ENCODE results near the gene PWWP2B. TPM values are rescaled to one million over a fixed set of nuclear protein-coding genes. Genes with fewer than 3 reads are reported as not detected.

The PWWP2B gene
- total RNA-seq, 1 donor from 2014 or later, result 11.0 TPM

- Histone ChIP-seq H3K9me3 (ENCODE audit: control insufficient read depth in 3 of 3, low read length in 3 of 3) (no peaks in the 10 kb centered on the region), H3K27me3 (ENCODE audit: control insufficient read depth in 3 of 3, insufficient read depth in 3 of 3, low read length in 3 of 3) (no peaks in the 10 kb centered on the region), H3K27ac (ENCODE audit: low read depth, low read length) (no peak overlapping the region), H3K4me3 (ENCODE audit: low read length in 3 of 3) (no peak overlapping the region), H3K4me1 (ENCODE audit: control insufficient read depth in 3 of 3, insufficient read depth in 3 of 3, low read length in 3 of 3) (peaks cover 14 to 28% (median 20%) of the 10 kb centered on the region in 3 donors), H3K9ac (ENCODE audit: low read depth in 1 of 3, low read length in 3 of 3) (no peak overlapping the region), H3K36me3 (ENCODE audit: control insufficient read depth in 3 of 3, insufficient read depth in 3 of 3, low read length in 3 of 3) (no peaks in the 10 kb centered on the region)
These were observed 3.9 kb upstream of the PWWP2B start for GRCh38 chr10:132392811-132393694.

DNA sequence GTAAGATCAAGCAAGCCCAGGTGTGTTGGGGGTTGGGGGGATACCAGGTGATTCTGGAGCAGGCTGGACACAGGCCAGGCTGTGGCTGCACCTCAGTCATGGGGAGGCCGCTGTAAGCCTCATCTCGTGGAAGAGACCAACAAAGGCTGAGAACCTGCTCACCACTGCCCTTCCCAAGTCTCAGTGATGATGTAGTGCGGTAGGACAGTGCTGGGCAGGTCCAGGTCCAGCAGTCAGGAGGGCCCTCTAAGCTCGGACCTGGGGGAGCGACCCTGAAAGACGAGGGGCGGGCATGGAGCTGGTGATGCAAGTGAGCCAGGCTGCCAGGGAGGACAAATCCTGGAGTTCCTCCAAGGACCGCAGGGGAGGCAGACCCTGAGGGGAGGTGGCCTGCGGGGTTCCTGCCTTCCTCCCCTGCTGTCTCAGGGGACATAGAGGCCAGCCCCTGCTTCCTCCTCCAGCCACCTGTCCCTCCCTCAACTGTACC is 3.3 kb upstream of the PWWP2B start:
- Histone ChIP-seq H3K9me3 (ENCODE audit: control insufficient read depth in 3 of 3, low read length in 3 of 3) (no peaks in the 10 kb centered on the region), H3K36me3 (ENCODE audit: control insufficient read depth in 3 of 3, insufficient read depth in 3 of 3, low read length in 3 of 3) (no peaks in the 10 kb centered on the region), H3K27me3 (ENCODE audit: control insufficient read depth in 3 of 3, insufficient read depth in 3 of 3, low read length in 3 of 3) (no peaks in the 10 kb centered on the region), H3K27ac (ENCODE audit: low read depth, low read length) (no peak overlapping the region), H3K4me3 (ENCODE audit: low read length in 3 of 3) (no peak overlapping the region), H3K4me1 (ENCODE audit: control insufficient read depth in 3 of 3, insufficient read depth in 3 of 3, low read length in 3 of 3) (peaks cover 20 to 35% (median 27%) of the 10 kb centered on the region in 3 donors), H3K9ac (ENCODE audit: low read depth in 1 of 3, low read length in 3 of 3) (no peak overlapping the region)

GRCh38 chr10:132394201-132394811 is 2.7 kb upstream of the PWWP2B start:
- H3K4me1 ChIP-seq (ENCODE audit: control insufficient read depth in 3 of 3, insufficient read depth in 3 of 3, low read length in 3 of 3), result peaks cover 19 to 35% (median 27%) of the 10 kb centered on the region in 3 donors
- H3K27ac ChIP-seq (ENCODE audit: low read depth, low read length), result peak overlapping the region; percentile 84

GRCh38 chr10:132394936-132395703 is 1.9 kb upstream of the PWWP2B start:
- Histone ChIP-seq H3K27me3 (ENCODE audit: control insufficient read depth in 3 of 3, insufficient read depth in 3 of 3, low read length in 3 of 3) (no peaks in the 10 kb centered on the region), H3K4me1 (ENCODE audit: control insufficient read depth in 3 of 3, insufficient read depth in 3 of 3, low read length in 3 of 3) (peaks cover 22 to 37% (median 35%) of the 10 kb centered on the region in 3 donors), H3K9ac (ENCODE audit: low read depth in 1 of 3, low read length in 3 of 3) (peak overlapping the region in 2 of 3 donors; percentile 67 to 85), H3K4me3 (ENCODE audit: low read length in 3 of 3) (peak overlapping the region in 2 of 3 donors; percentile 49 to 61), H3K9me3 (ENCODE audit: control insufficient read depth in 3 of 3, low read length in 3 of 3) (no peaks in the 10 kb centered on the region), H3K27ac (ENCODE audit: low read depth, low read length) (peak overlapping the region; percentile 84), H3K36me3 (ENCODE audit: control insufficient read depth in 3 of 3, insufficient read depth in 3 of 3, low read length in 3 of 3) (no peaks in the 10 kb centered on the region)

More at GRCh38 chr10:132394201-132394811, 2.7 kb upstream of the PWWP2B start:
- H3K9ac ChIP-seq (ENCODE audit: low read depth in 1 of 3, low read length in 3 of 3), result no peak overlapping the region
- H3K36me3 ChIP-seq (ENCODE audit: control insufficient read depth in 3 of 3, insufficient read depth in 3 of 3, low read length in 3 of 3), result no peaks in the 10 kb centered on the region
- no peak overlapping the region for H3K4me3 ChIP-seq (ENCODE audit: low read length in 3 of 3)
- H3K9me3 ChIP-seq (ENCODE audit: control insufficient read depth in 3 of 3, low read length in 3 of 3), result no peaks in the 10 kb centered on the region
- H3K27me3 ChIP-seq (ENCODE audit: control insufficient read depth in 3 of 3, insufficient read depth in 3 of 3, low read length in 3 of 3), result no peaks in the 10 kb centered on the region

GRCh38 chr10:132395704-132396493 is 1.1 kb upstream of the PWWP2B start:
- no peaks in the 10 kb centered on the region for H3K27me3 ChIP-seq (ENCODE audit: control insufficient read depth in 3 of 3, insufficient read depth in 3 of 3, low read length in 3 of 3)
- no peaks in the 10 kb centered on the region for H3K36me3 ChIP-seq (ENCODE audit: control insufficient read depth in 3 of 3, insufficient read depth in 3 of 3, low read length in 3 of 3)
- peak overlapping the region in 2 of 3 donors; percentile 49 to 61 for H3K4me3 ChIP-seq (ENCODE audit: low read length in 3 of 3)
- H3K9ac ChIP-seq (ENCODE audit: low read depth in 1 of 3, low read length in 3 of 3), result peak overlapping the region; percentile 40 to 85 (median 67)
- H3K27ac ChIP-seq (ENCODE audit: low read depth, low read length), result peak overlapping the region; percentile 84
- peaks cover 26 to 45% (median 42%) of the 10 kb centered on the region in 3 donors for H3K4me1 ChIP-seq (ENCODE audit: control insufficient read depth in 3 of 3, insufficient read depth in 3 of 3, low read length in 3 of 3)
- no peaks in the 10 kb centered on the region for H3K9me3 ChIP-seq (ENCODE audit: control insufficient read depth in 3 of 3, low read length in 3 of 3)

DNA sequence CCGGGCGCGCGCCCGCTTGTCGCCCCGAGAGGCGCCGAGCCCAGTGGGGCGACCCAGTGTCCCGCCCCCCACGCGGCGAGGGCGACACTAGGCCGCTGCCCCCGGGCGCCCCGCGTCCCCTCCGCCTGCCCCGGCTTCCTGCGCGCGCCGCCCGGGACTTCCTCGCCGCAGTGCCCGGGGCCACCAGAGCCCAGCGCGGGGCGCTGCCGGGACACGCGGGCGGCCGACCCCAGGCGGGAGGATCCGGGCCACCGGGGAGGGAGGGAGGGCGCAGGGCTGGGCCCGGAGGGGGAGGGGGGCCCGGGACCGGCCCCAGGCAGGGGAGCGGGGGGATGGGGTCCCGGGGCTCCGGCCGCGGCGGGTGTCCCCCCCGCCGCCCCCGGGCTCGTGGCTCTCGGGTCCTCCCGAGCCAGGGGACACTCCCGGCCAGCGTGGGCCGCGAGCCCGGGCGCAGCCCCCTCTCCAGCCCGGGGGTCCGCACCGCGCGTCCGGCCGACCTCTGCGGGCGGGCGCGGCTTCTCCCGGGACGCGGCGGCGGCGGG is 435 bp upstream of the PWWP2B start:
- Histone ChIP-seq H3K9ac (ENCODE audit: low read depth in 1 of 3, low read length in 3 of 3) (peak overlapping the region in 2 of 3 donors; percentile 67 to 85), H3K4me3 (ENCODE audit: low read length in 3 of 3) (peak overlapping the region in 2 of 3 donors; percentile 49 to 61)

GRCh38 chr10:132397671-132398565 is 918 bp downstream of the PWWP2B start:
- H3K9ac ChIP-seq (ENCODE audit: low read depth in 1 of 3, low read length in 3 of 3), result peak overlapping the region; percentile 51 to 82 (median 78)
- H3K36me3 ChIP-seq (ENCODE audit: control insufficient read depth in 3 of 3, insufficient read depth in 3 of 3, low read length in 3 of 3), result no peaks in the 10 kb centered on the region
- H3K9me3 ChIP-seq (ENCODE audit: control insufficient read depth in 3 of 3, low read length in 3 of 3), result no peaks in the 10 kb centered on the region
- H3K27me3 ChIP-seq (ENCODE audit: control insufficient read depth in 3 of 3, insufficient read depth in 3 of 3, low read length in 3 of 3), result no peaks in the 10 kb centered on the region
- H3K27ac ChIP-seq (ENCODE audit: low read depth, low read length), result peak overlapping the region; percentile 66
- peak overlapping the region; percentile 68 to 77 (median 76) for H3K4me3 ChIP-seq (ENCODE audit: low read length in 3 of 3)
- H3K4me1 ChIP-seq (ENCODE audit: control insufficient read depth in 3 of 3, insufficient read depth in 3 of 3, low read length in 3 of 3), result peaks cover 27 to 57% (median 47%) of the 10 kb centered on the region in 3 donors

More for the DNA sequence above, 435 bp upstream of the PWWP2B start:
- H3K4me1 ChIP-seq (ENCODE audit: control insufficient read depth in 3 of 3, insufficient read depth in 3 of 3, low read length in 3 of 3), result peaks cover 27 to 51% (median 47%) of the 10 kb centered on the region in 3 donors
- no peaks in the 10 kb centered on the region for H3K27me3 ChIP-seq (ENCODE audit: control insufficient read depth in 3 of 3, insufficient read depth in 3 of 3, low read length in 3 of 3)
- no peaks in the 10 kb centered on the region for H3K36me3 ChIP-seq (ENCODE audit: control insufficient read depth in 3 of 3, insufficient read depth in 3 of 3, low read length in 3 of 3)
- peak overlapping the region; percentile 84 for H3K27ac ChIP-seq (ENCODE audit: low read depth, low read length)
- no peaks in the 10 kb centered on the region for H3K9me3 ChIP-seq (ENCODE audit: control insufficient read depth in 3 of 3, low read length in 3 of 3)

- no peaks in the 10 kb centered on the region for H3K9me3 ChIP-seq (ENCODE audit: control insufficient read depth in 3 of 3, low read length in 3 of 3)
- H3K36me3 ChIP-seq (ENCODE audit: control insufficient read depth in 3 of 3, insufficient read depth in 3 of 3, low read length in 3 of 3), result no peaks in the 10 kb centered on the region
- H3K4me1 ChIP-seq (ENCODE audit: control insufficient read depth in 3 of 3, insufficient read depth in 3 of 3, low read length in 3 of 3), result peaks cover 27 to 57% (median 47%) of the 10 kb centered on the region in 3 donors
- no peaks in the 10 kb centered on the region for H3K27me3 ChIP-seq (ENCODE audit: control insufficient read depth in 3 of 3, insufficient read depth in 3 of 3, low read length in 3 of 3)
- H3K4me3 ChIP-seq (ENCODE audit: low read length in 3 of 3), result peak overlapping the region in 2 of 3 donors; percentile 68 to 76
- peak overlapping the region; percentile 66 for H3K27ac ChIP-seq (ENCODE audit: low read depth, low read length)
- peak overlapping the region; percentile 51 to 82 (median 78) for H3K9ac ChIP-seq (ENCODE audit: low read depth in 1 of 3, low read length in 3 of 3)
These were observed 1.6 kb downstream of the PWWP2B start for GRCh38 chr10:132398566-132398991.
